Endothelial cell of umbilical vein (primary cell): Measurements from ENCODE around the gene AP5S1. TPM values are rescaled to one million over a fixed set of nuclear protein-coding genes. Genes with fewer than 3 reads are reported as not detected.

ENCODE experiments used
- BruUV-seq: library from RNA; stranded (reverse); fragments of 400-500 nt; replicated peaks from 2 replicates; lab custom pipeline; 2021; lab: Mats Ljungman, UMichigan
- CTCF ChIA-PET: fragments of 300-600, 350-600 bp; sonication (Branson Sonifier 250); formaldehyde crosslinking; loops from one replicate; lab custom pipeline; 2021; ENCODE audit warnings: antibody characterized with exemption, inconsistent platforms; lab: Charles Lee
- POLR2A ChIA-PET: fragments of 300-600, 350-600 bp; sonication (Branson Sonifier 250); formaldehyde crosslinking; loops from one replicate; lab custom pipeline; 2021; ENCODE audit warnings: antibody characterized with exemption, inconsistent platforms; lab: Charles Lee
- DNase-seq: peaks from one replicate; pipeline ENCODE4 v3.0.0-alpha.2; 2011; ENCODE audit warnings: low read depth, low spot score
- FAIRE-seq: peaks from 2 replicates; lab custom pipeline; 2011; peaks lifted over from hg19 to GRCh38; lab: Jason Lieb, UNC
- H2AFZ ChIP-seq: 2 replicates; pipeline ENCODE4 v1.6.0; 2012; ENCODE audit warnings: low read depth, low read length, control low read depth, inconsistent platforms
- H3K27ac ChIP-seq: 2 replicates; pipeline ENCODE4 v1.5.1; 2011; ENCODE audit warnings: low read depth, mild to moderate bottlenecking, control low read depth, low read length, moderate library complexity; ENCODE audit not compliant: insufficient read depth
- H3K27me3 ChIP-seq, 2 experiments: 2 replicates each; pipeline versions ENCODE4 v1.6.0 to v1.6.1; 2011; ENCODE audit warnings: low read length in 2 of 2, mixed read lengths in 1 of 2; ENCODE audit not compliant: control insufficient read depth in 2 of 2, insufficient read depth in 2 of 2
- H3K36me3 ChIP-seq, 2 experiments: 2 replicates in 1 of 2; 3 replicates in 1 of 2; pipeline ENCODE4 v1.5.1; 2011; ENCODE audit warnings: low read length in 2 of 2, mild to moderate bottlenecking in 1 of 2, moderate library complexity in 1 of 2; ENCODE audit not compliant: control insufficient read depth in 2 of 2, insufficient read depth in 2 of 2; ENCODE audit errors: extremely low read depth in 1 of 2
- H3K4me1 ChIP-seq: 3 replicates; pipeline ENCODE4 v1.5.1; 2011; ENCODE audit warnings: mild to moderate bottlenecking, low read length; ENCODE audit not compliant: control insufficient read depth, insufficient read depth; ENCODE audit errors: extremely low read depth
- H3K4me2 ChIP-seq: 2 replicates; pipeline ENCODE4 v1.6.1; 2011; ENCODE audit warnings: low read length, control low read depth, mixed read lengths; ENCODE audit not compliant: insufficient read depth
- H3K4me3 ChIP-seq, 3 experiments: fragments of 200-600 bp in 1 of 3; sonication (generic), shearing (Covaris generic) in 1 of 3; replicated peaks in 1 of 3; 2 replicates each; pipeline ENCODE4 v1.5.1; 2011 to 2016; ENCODE audit warnings: control low read depth in 3 of 3, low read length in 3 of 3, mild to moderate bottlenecking in 2 of 3, inconsistent platforms in 1 of 3, low read depth in 1 of 3, moderate library complexity in 1 of 3; ENCODE audit not compliant: insufficient read depth in 1 of 3
- H3K79me2 ChIP-seq: 2 replicates; pipeline ENCODE4 v1.6.0; 2012; ENCODE audit warnings: low read length, inconsistent platforms; ENCODE audit not compliant: control insufficient read depth, insufficient read depth
- H3K9ac ChIP-seq: replicated peaks from 2 replicates; pipeline ENCODE3; 2011; ENCODE audit warnings: low read length, control low read depth; ENCODE audit not compliant: insufficient read depth; ENCODE audit errors: extremely low read depth
- H3K9me1 ChIP-seq: replicated peaks from 3 replicates; pipeline ENCODE4 v1.6.0; 2011; ENCODE audit warnings: mild to moderate bottlenecking, low read length; ENCODE audit not compliant: control insufficient read depth, insufficient read depth; ENCODE audit errors: extremely low read depth
- H3K9me3 ChIP-seq: replicated peaks from 2 replicates; pipeline ENCODE4 v1.5.1; 2012; ENCODE audit warnings: low read length, inconsistent platforms; ENCODE audit not compliant: control insufficient read depth, insufficient read depth
- H4K20me1 ChIP-seq: replicated peaks from 2 replicates; pipeline ENCODE3; 2011; ENCODE audit warnings: mild to moderate bottlenecking, low read length; ENCODE audit not compliant: control insufficient read depth, insufficient read depth; ENCODE audit errors: extremely low read depth
- CTCF ChIP-seq, 2 donors: IDR thresholded peaks; 1 replicate in 1 of 2; 2 replicates in 1 of 2; pipeline ENCODE4 v1.5.1; 2011; ENCODE audit warnings: low read length in 2 of 2, mild to moderate bottlenecking in 2 of 2, moderate library complexity in 2 of 2, control low read depth in 1 of 2, inconsistent platforms in 1 of 2, low read depth in 1 of 2; ENCODE audit not compliant: insufficient read depth in 1 of 2; ENCODE audit errors: extremely low read depth in 1 of 2
- EZH2 ChIP-seq: IDR thresholded peaks from 2 replicates; pipeline ENCODE4 v1.6.1; 2012; ENCODE audit warnings: borderline replicate concordance, low read depth, mild to moderate bottlenecking, moderate library complexity, low read length, inconsistent platforms; ENCODE audit not compliant: severe bottlenecking
- FOS ChIP-seq: IDR thresholded peaks from 2 replicates; pipeline ENCODE4 v1.6.1; 2011; ENCODE audit warnings: mild to moderate bottlenecking, low read length, moderate library complexity, borderline replicate concordance; ENCODE audit not compliant: insufficient read depth
- GATA2 ChIP-seq: IDR thresholded peaks from 2 replicates; pipeline ENCODE4 v1.7.0; 2011; ENCODE audit warnings: low read depth, mild to moderate bottlenecking, moderate library complexity, mixed read lengths, low read length; ENCODE audit not compliant: insufficient read length, insufficient read depth
- JUN ChIP-seq: IDR thresholded peaks from 2 replicates; pipeline ENCODE4 v1.6.1; 2011; ENCODE audit warnings: borderline replicate concordance, low read depth; ENCODE audit not compliant: insufficient read length, insufficient read depth
- MAX ChIP-seq: IDR thresholded peaks from 2 replicates; pipeline ENCODE4 v1.6.1; 2011; ENCODE audit not compliant: insufficient read depth, insufficient read length
- MYC ChIP-seq: IDR thresholded peaks from one replicate; pipeline ENCODE4 v1.6.1; 2011; ENCODE audit warnings: mild to moderate bottlenecking, low read depth, low read length
- POLR2A ChIP-seq: IDR thresholded peaks from 2 replicates; pipeline ENCODE4 v1.6.1; 2012; ENCODE audit warnings: low read depth, mild to moderate bottlenecking, control low read depth, low read length
- POLR2AphosphoS5 ChIP-seq: IDR thresholded peaks from 2 replicates; pipeline ENCODE4 v1.6.1; 2012; ENCODE audit warnings: low read depth, mild to moderate bottlenecking, control low read depth, low read length, moderate library complexity; ENCODE audit not compliant: insufficient read depth
- dilution Hi-C: fragments of 300-500 bp; cut with MboI; formaldehyde crosslinking; loops from one replicate; pipeline ENCODE4 v1.15.0; 2019; ENCODE audit warnings: low sequenced_read_pairs; ENCODE audit not compliant: extremely low pct_ligation_motif_present
- intact Hi-C: fragments of 100-400 bp; cut with micrococcal nuclease; formaldehyde crosslinking; loops from one replicate; pipeline ENCODE4 v1.10.0; 2022
- polyA plus RNA-seq, 4 experiments: library from polyadenylated mRNA; depleted of rRNA in 3 of 4; stranded (reverse) in 3 of 4; unstranded in 1 of 4; fragments of >200 nt; gene quantifications; 2 replicates each; pipeline versions ENCODE4 v1.2.1 to v1.2.3, GENCODE V29; 2011 to 2012; ENCODE audit warnings: missing spikeins in 1 of 4
- total RNA-seq: library from RNA; stranded (reverse); gene quantifications from 2 replicates; pipeline ENCODE4 v1.2.3, GENCODE V29; 2021

The AP5S1 gene
- total and polyA plus RNA-seq, 2 donors (not counting 3 experiments of a cell fraction or from before 2014, with no cell fraction given), result 15.7 to 22.0 TPM

- Histone ChIP-seq H3K9me1 (no peaks in the 10 kb centered on the region), H2AFZ (no peak overlapping the region), H3K27ac (no peak overlapping the region), H3K4me2 (no peak overlapping the region), H3K4me3 (no peak overlapping the region), H3K9ac (no peak overlapping the region), H3K36me3 (no peaks in the 10 kb centered on the region), H3K27me3 (no peaks in the 10 kb centered on the region), H4K20me1 (no peaks in the 10 kb centered on the region), H3K4me1 (peaks cover 9% of the 10 kb centered on the region), H3K79me2 (peaks cover 7% of the 10 kb centered on the region), H3K9me3 (no peaks in the 10 kb centered on the region)
- POLR2A ChIA-PET, result interaction anchor here (1.0 kb wide), 1 partner anchor 22 kb away, joined by 4 read pairs; the partner anchor contains the start of gene AP5S1
- no peak for TF ChIP-seq CTCF (IDR thresholded peaks at IDR 0.05; ENCODE audit: extremely low read depth in 1 of 2, insufficient read depth in 1 of 2, low read depth in 1 of 2, low read length in 2 of 2)
- no peak for TF ChIP-seq FOS
- no peak for TF ChIP-seq POLR2AphosphoS5
- no peak for TF ChIP-seq JUN
- TF ChIP-seq POLR2A, result no peak
- no peak for TF ChIP-seq MYC
- TF ChIP-seq EZH2, result no peak
- TF ChIP-seq GATA2, result no peak
- no peak for TF ChIP-seq MAX
- CTCF ChIA-PET, result interaction anchor here (1.5 kb wide), 1 partner anchor 13 kb away, joined by 6 read pairs; no protein-coding TSS in a partner anchor
- intact Hi-C loops (no loop called here), dilution Hi-C loops (no loop called here)
- no TSS peak for BruUV-seq
- FAIRE-seq (no peak), DNase-seq (no peak)
Observed at GRCh38 chr20:3842348-3842930, 22.1 kb downstream of the AP5S1 start.
